Measurements from ENCODE around the gene ICAM4. TPM values are rescaled to one million over a fixed set of nuclear protein-coding genes. Genes with fewer than 3 reads are reported as not detected.
A peak's percentile ranks its signal among the peaks of the same experiment; 100 is the strongest.

Gene ICAM4
- total RNA-seq, 1 donor from 2014 or later, result not detected

DNA sequence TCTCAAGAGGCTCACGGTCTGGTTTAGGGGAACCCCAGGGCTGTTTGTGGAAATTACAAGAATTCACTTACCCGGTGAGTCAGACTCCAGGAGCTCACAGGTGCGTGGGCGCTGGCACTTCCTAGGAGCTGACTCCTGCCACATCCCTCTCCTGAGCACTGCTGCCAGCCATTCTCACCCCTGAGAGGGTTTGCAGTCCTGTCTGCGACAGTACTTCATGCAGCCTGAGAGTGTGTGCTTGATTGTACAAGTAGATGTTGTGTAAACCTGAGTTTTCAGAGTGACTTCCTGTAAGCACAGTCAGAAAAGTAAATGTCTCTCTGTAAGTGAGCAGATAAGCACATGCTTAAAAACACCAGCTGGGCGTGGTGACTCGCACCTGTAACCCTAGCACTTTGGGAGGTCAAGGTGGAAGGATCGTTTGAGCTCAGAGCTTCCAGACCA lies 26.6 kb upstream of the ICAM4 start:
- peaks cover 14% of the 10 kb centered on the region for H3K36me3 Mint-ChIP-seq (ENCODE audit: unreplicated experiment)
- TF ChIP-seq, protein P1, sequence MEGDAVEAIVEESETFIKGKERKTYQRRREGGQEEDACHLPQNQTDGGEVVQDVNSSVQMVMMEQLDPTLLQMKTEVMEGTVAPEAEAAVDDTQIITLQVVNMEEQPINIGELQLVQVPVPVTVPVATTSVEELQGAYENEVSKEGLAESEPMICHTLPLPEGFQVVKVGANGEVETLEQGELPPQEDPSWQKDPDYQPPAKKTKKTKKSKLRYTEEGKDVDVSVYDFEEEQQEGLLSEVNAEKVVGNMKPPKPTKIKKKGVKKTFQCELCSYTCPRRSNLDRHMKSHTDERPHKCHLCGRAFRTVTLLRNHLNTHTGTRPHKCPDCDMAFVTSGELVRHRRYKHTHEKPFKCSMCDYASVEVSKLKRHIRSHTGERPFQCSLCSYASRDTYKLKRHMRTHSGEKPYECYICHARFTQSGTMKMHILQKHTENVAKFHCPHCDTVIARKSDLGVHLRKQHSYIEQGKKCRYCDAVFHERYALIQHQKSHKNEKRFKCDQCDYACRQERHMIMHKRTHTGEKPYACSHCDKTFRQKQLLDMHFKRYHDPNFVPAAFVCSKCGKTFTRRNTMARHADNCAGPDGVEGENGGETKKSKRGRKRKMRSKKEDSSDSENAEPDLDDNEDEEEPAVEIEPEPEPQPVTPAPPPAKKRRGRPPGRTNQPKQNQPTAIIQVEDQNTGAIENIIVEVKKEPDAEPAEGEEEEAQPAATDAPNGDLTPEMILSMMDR (IDR thresholded peaks at IDR 0.05), result no peak
- H3K4me1 Mint-ChIP-seq (ENCODE audit: unreplicated experiment), result no peaks in the 10 kb centered on the region
- H3K4me3 Mint-ChIP-seq (ENCODE audit: unreplicated experiment), result no peak overlapping the region
- H3K9me3 Mint-ChIP-seq (ENCODE audit: unreplicated experiment), result no peaks in the 10 kb centered on the region
- H3K27me3 Mint-ChIP-seq (ENCODE audit: unreplicated experiment), result no peaks in the 10 kb centered on the region
- no peak for DNase-seq (ENCODE audit: extremely low spot score, unreplicated experiment)
- H3K27ac Mint-ChIP-seq (ENCODE audit: unreplicated experiment), result no peak overlapping the region

- TF ChIP-seq, protein P1 (IDR thresholded peaks at IDR 0.05), result no peak
- H3K4me3 Mint-ChIP-seq (ENCODE audit: unreplicated experiment), result no peak overlapping the region
- H3K36me3 Mint-ChIP-seq (ENCODE audit: unreplicated experiment), result peaks cover 3% of the 10 kb centered on the region
- no peaks in the 10 kb centered on the region for H3K4me1 Mint-ChIP-seq (ENCODE audit: unreplicated experiment)
- H3K27me3 Mint-ChIP-seq (ENCODE audit: unreplicated experiment), result no peaks in the 10 kb centered on the region
- DNase-seq (ENCODE audit: extremely low spot score, unreplicated experiment), result no peak
- no peak overlapping the region for H3K27ac Mint-ChIP-seq (ENCODE audit: unreplicated experiment)
- no peaks in the 10 kb centered on the region for H3K9me3 Mint-ChIP-seq (ENCODE audit: unreplicated experiment)
Measured at GRCh38 chr19:10262771-10263170, 24.0 kb upstream of the ICAM4 start.

DNA sequence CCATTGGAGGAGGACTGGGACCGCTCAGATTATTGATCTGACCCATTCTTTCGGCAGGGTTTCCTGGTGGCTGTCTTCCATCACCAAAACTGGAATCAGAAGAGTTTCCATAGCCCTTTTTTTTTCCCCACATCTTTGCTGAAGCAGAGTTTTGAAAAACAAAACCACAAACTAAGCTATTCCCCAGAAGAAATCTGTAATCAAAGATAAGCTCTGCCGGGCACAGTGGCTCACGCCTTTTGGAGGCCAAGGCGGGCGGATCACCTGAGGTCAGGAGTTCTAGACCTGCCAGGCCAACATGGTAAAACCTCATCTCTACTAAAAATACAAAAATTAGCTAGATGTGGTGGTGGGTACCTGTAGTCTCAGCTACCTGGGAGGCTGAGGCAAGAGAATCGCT lies 20.0 kb upstream of the ICAM4 start:
- TF ChIP-seq, protein P1 (IDR thresholded peaks at IDR 0.05), result no peak
- DNase-seq (ENCODE audit: extremely low spot score, unreplicated experiment), result no peak
- H3K4me1 Mint-ChIP-seq (ENCODE audit: unreplicated experiment), result peaks cover 17% of the 10 kb centered on the region
- no peaks in the 10 kb centered on the region for H3K9me3 Mint-ChIP-seq (ENCODE audit: unreplicated experiment)
- H3K36me3 Mint-ChIP-seq (ENCODE audit: unreplicated experiment), result no peaks in the 10 kb centered on the region
- no peak overlapping the region for H3K4me3 Mint-ChIP-seq (ENCODE audit: unreplicated experiment)
- H3K27me3 Mint-ChIP-seq (ENCODE audit: unreplicated experiment), result no peaks in the 10 kb centered on the region
- H3K27ac Mint-ChIP-seq (ENCODE audit: unreplicated experiment), result no peak overlapping the region

DNA sequence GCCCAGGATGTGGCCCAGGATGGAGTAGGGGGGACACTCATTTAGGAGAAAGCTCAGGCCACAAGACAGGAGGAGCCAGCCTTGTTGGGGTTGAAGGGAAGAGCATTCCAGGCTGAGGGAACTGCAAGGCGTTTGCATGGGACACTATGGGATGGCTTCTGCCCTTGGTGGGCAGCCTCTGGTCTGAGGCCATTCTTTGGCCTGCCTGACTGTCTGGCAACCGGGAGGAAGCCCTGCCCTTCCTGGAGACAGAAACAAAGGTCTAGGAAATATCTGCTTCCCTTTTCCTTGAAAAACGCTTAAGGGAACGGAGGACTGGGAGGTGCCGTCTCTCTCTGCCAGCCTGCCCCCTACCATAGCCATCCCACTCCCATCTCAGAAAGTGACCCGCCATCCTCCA lies 18.7 kb upstream of the ICAM4 start:
- no peaks in the 10 kb centered on the region for H3K36me3 Mint-ChIP-seq (ENCODE audit: unreplicated experiment)
- DNase-seq (ENCODE audit: extremely low spot score, unreplicated experiment), result no peak
- H3K27ac Mint-ChIP-seq (ENCODE audit: unreplicated experiment), result no peak overlapping the region
- peaks cover 20% of the 10 kb centered on the region for H3K4me1 Mint-ChIP-seq (ENCODE audit: unreplicated experiment)
- H3K9me3 Mint-ChIP-seq (ENCODE audit: unreplicated experiment), result no peaks in the 10 kb centered on the region
- no peak overlapping the region for H3K4me3 Mint-ChIP-seq (ENCODE audit: unreplicated experiment)
- H3K27me3 Mint-ChIP-seq (ENCODE audit: unreplicated experiment), result no peaks in the 10 kb centered on the region
- TF ChIP-seq, protein P1 (IDR thresholded peaks at IDR 0.05), result no peak

DNA sequence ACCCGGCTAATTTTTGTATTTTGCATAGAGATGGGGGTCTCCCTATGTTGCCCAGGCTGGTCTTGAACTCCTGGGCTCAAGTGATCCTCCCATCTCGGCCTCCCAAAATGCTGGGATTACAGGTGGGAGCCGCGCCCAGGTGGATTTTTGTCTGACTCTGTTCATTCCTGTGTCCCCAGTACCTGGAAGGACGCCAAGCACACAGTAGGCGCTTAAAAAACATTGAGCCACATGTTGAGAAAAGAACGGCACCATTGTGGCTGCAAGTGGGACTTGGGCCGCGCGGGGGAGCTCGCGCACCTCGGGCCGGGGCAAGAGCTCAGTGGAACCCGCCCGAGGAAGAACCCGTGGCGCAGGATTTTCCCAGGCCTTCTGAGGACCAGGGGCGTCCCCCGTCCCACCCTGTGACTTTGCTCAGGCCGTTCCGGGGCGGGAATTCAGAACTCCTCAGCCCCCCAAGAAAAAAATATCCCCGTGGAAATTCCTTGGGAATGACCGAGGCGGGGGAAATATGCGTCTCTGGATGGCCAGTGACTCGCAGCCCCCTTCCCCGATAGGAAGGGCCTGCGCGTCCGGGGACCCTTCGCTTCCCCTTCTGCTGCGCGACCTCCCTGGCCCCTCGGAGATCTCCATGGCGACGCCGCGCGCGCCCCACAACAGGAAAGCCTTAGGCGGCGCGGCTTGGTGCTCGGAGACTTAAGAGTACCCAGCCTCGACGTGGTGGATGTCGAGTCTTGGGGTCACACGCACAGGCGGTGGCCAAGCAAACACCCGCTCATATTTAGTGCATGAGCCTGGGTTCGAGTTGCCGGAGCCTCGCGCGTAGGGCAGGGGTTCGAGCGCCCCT lies 17.2 kb upstream of the ICAM4 start:
- peaks cover 3% of the 10 kb centered on the region for H3K36me3 Mint-ChIP-seq (ENCODE audit: unreplicated experiment)
- peaks cover 23% of the 10 kb centered on the region for H3K4me1 Mint-ChIP-seq (ENCODE audit: unreplicated experiment)
- DNase-seq (ENCODE audit: extremely low spot score, unreplicated experiment), result peak; percentile 96
- no peaks in the 10 kb centered on the region for H3K27me3 Mint-ChIP-seq (ENCODE audit: unreplicated experiment)
- peak overlapping the region; percentile 78 for H3K27ac Mint-ChIP-seq (ENCODE audit: unreplicated experiment)
- peak overlapping the region; percentile 71 for H3K4me3 Mint-ChIP-seq (ENCODE audit: unreplicated experiment)
- TF ChIP-seq, protein P1 (IDR thresholded peaks at IDR 0.05), result peak; percentile 96
- H3K9me3 Mint-ChIP-seq (ENCODE audit: unreplicated experiment), result no peaks in the 10 kb centered on the region
